LNCaP clone FGC (cell line): ENCODE data around the gene CLDN11.

ENCODE experiments used
- DNase-seq: peaks from one replicate; pipeline ENCODE4 v3.0.0-alpha.2; 2011; ENCODE audit warnings: low read depth
- H3K4me3 ChIP-seq: 2 replicates; pipeline ENCODE4 v1.5.1; 2011; ENCODE audit warnings: mild to moderate bottlenecking, low read depth, low read length, control low read depth
- CTCF ChIP-seq: IDR thresholded peaks from 2 replicates; pipeline ENCODE4 v1.5.1; 2012; ENCODE audit warnings: mild to moderate bottlenecking; ENCODE audit not compliant: control insufficient read depth, insufficient read depth; ENCODE audit errors: extremely low read depth

Gene CLDN11

GRCh38 chr3:170419557-170420087 lies 954 bp downstream of the CLDN11 start:
- DNase-seq, result no peak
- no peak overlapping the region for H3K4me3 ChIP-seq
- TF ChIP-seq CTCF, result no peak

DNA sequence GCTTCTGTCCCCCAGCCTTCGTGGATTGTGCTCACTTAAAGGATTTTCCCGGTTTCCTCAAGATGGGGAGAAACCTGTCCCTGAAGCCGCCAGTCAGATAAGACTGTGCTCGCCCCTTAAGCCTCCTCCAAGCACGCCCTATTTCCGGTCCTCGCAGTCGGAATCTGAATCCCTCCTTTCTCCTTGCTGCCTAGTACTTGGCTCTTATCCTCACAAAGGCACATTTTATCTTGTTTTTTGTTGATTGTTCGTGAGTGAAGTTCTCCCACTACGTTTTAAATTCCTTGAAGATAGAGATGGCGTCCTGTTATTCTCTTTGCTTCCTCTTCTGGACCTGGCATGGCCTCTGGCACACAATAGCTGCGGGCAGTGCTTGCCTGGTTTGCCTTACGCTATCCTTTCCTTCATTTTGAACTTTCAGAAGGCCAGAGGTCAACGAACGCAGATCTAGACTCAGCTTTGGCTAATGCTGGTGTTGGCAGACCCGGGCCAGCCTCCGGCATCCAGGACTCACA lies 1.7 kb downstream of the CLDN11 start:
- no peak overlapping the region for H3K4me3 ChIP-seq
- no peak for DNase-seq

DNA sequence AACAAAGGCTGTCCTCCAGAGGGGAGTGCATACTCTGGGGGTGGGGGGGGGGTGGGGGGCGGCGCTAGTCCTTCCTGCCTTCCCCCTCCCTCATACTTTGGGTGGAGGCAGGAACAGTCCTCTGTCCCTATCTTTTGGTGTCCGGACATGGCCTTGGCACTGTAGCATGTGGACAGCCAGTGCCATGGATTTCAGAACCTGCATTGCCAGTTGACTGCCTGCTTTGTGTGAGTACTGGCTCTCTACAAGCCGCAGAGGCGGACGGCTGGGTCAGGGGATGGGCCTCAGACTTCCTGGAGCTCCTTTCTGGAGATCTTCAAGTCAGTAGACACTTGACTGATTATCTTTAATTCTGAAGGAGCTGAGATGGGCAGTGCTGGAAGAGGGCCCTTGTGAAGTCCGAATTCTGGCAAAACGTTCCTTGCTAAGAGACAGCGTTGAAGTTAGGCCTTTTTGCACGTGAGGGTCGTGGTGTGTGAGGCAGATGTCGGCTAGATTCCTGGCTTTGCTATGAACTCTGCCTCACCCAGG lies 2.5 kb downstream of the CLDN11 start:
- no peak for TF ChIP-seq CTCF
- no peak overlapping the region for H3K4me3 ChIP-seq
- no peak for DNase-seq

More for the DNA sequence above, 1.7 kb downstream of the CLDN11 start:
- no peak for TF ChIP-seq CTCF

GRCh38 chr3:170421758-170422157 lies 3.1 kb downstream of the CLDN11 start:
- no peak for TF ChIP-seq CTCF
- no peak overlapping the region for H3K4me3 ChIP-seq
- DNase-seq, result no peak

GRCh38 chr3:170423001-170423615 lies 4.4 kb downstream of the CLDN11 start:
- DNase-seq, result no peak
- no peak for TF ChIP-seq CTCF
- no peak overlapping the region for H3K4me3 ChIP-seq

GRCh38 chr3:170424879-170425278 lies 6.2 kb downstream of the CLDN11 start:
- TF ChIP-seq CTCF, result no peak
- H3K4me3 ChIP-seq, result no peak overlapping the region
- no peak for DNase-seq
